Naive thymus-derived CD4-positive, alpha-beta T cell (primary cell): ENCODE measurements around the gene PPP6R3. TPM values are rescaled to one million over a fixed set of nuclear protein-coding genes. Genes with fewer than 3 reads are reported as not detected.

ENCODE experiments used
- ATAC-seq: fragments of 150-1000 bp; cut with Tn5 transposase; 2 replicates; pipeline ENCODE4 v1.10.0; 2021; ENCODE audit warnings: mild to moderate bottlenecking, moderate library complexity
- CTCF ChIA-PET: fragments of 350-600 bp; sonication (Branson Sonifier 250); formaldehyde crosslinking; loops from one replicate; lab custom pipeline; 2021; ENCODE audit warnings: antibody characterized with exemption; lab: Charles Lee
- POLR2A ChIA-PET: fragments of 350-600 bp; sonication (Branson Sonifier 250); formaldehyde crosslinking; loops from one replicate; lab custom pipeline; 2021; ENCODE audit warnings: antibody characterized with exemption, inconsistent platforms; lab: Charles Lee
- DNase-seq, 9 donors: peaks; one replicate each; pipeline versions ENCODE4 v3.0.0 to v3.0.0-alpha.2; 2020 to 2022; ENCODE audit warnings: mixed read lengths in 1 of 9
- H3K27ac ChIP-seq: one replicate; pipeline ENCODE4 v1.7.0; 2013; ENCODE audit warnings: mild to moderate bottlenecking, low read depth, low read length, moderate library complexity
- H3K27me3 ChIP-seq, 2 donors: one replicate each; pipeline ENCODE4 v1.7.0; 2013; ENCODE audit warnings: low read length in 2 of 2, mild to moderate bottlenecking in 2 of 2, moderate library complexity in 2 of 2; ENCODE audit not compliant: control insufficient read depth in 2 of 2, insufficient read depth in 2 of 2
- H3K36me3 ChIP-seq, 3 experiments: 1 replicate in 2 of 3; 2 replicates in 1 of 3; pipeline ENCODE4 v1.7.0; 2013; ENCODE audit warnings: low read length in 3 of 3, mild to moderate bottlenecking in 3 of 3, moderate library complexity in 1 of 3; ENCODE audit not compliant: insufficient read depth in 3 of 3, control insufficient read depth in 2 of 3
- H3K4me1 ChIP-seq, 2 donors: one replicate each; pipeline ENCODE4 v1.7.0; 2013; ENCODE audit warnings: low read length in 2 of 2, mild to moderate bottlenecking in 2 of 2, moderate library complexity in 1 of 2; ENCODE audit not compliant: control insufficient read depth in 2 of 2, insufficient read depth in 2 of 2
- H3K4me3 ChIP-seq: 2 replicates; pipeline ENCODE4 v1.7.0; 2013; ENCODE audit warnings: mild to moderate bottlenecking, low read length
- H3K9me3 ChIP-seq, 3 experiments: 1 replicate in 2 of 3; 2 replicates in 1 of 3; pipeline ENCODE4 v1.7.0; 2013; ENCODE audit warnings: low read length in 3 of 3; ENCODE audit not compliant: control insufficient read depth in 2 of 3
- H3K27ac Mint-ChIP-seq, 9 donors: one replicate each; pipeline ENCODE4 v1.8.0; 2020 to 2022; ENCODE audit warnings: mixed read lengths in 9 of 9, mild to moderate bottlenecking in 8 of 9, moderate library complexity in 5 of 9, inconsistent platforms in 2 of 9
- H3K27me3 Mint-ChIP-seq, 5 donors: one replicate each; pipeline ENCODE4 v1.8.0; 2021 to 2022; ENCODE audit warnings: mixed read lengths in 5 of 5, mild to moderate bottlenecking in 1 of 5
- H3K36me3 Mint-ChIP-seq, 5 donors: one replicate each; pipeline ENCODE4 v1.8.0; 2020 to 2022; ENCODE audit warnings: mixed read lengths in 5 of 5, mild to moderate bottlenecking in 3 of 5, inconsistent platforms in 1 of 5
- H3K4me1 Mint-ChIP-seq, 7 donors: one replicate each; pipeline ENCODE4 v1.8.0; 2020 to 2022; ENCODE audit warnings: mixed read lengths in 7 of 7, mild to moderate bottlenecking in 3 of 7, inconsistent platforms in 1 of 7
- H3K4me3 Mint-ChIP-seq, 10 donors: one replicate each; pipeline ENCODE4 v1.8.0; 2020 to 2022; ENCODE audit warnings: mild to moderate bottlenecking in 10 of 10, mixed read lengths in 10 of 10, moderate library complexity in 6 of 10, inconsistent platforms in 2 of 10
- H3K9me3 Mint-ChIP-seq, 11 donors: one replicate each; pipeline ENCODE4 v1.8.0; 2020 to 2022; ENCODE audit warnings: mixed read lengths in 11 of 11, mild to moderate bottlenecking in 4 of 11, inconsistent platforms in 1 of 11, moderate library complexity in 1 of 11
- intact Hi-C, 2 donors: fragments of 100-400 bp; cut with micrococcal nuclease; formaldehyde crosslinking; loops; one replicate each; pipeline ENCODE4 v1.15.1; 2023
- polyA plus RNA-seq, 2 donors: library from polyadenylated mRNA; unstranded; fragments of 300-500 nt; fragmentation: Illumina TruSeq; gene quantifications; one replicate each; pipeline ENCODE4 v1.2.3, GENCODE V29; 2021
- total RNA-seq, 6 experiments: library from RNA in 5 of 6; stranded (reverse) in 5 of 6; gene quantifications; 1 replicate in 5 of 6; 2 replicates in 1 of 6; pipeline ENCODE4 v1.2.3 and lab custom pipeline; 2021 to 2026

PPP6R3 gene
- total and polyA plus RNA-seq, 7 experiments from 2014 or later: 43.5 to 159 (median 133) TPM

DNA sequence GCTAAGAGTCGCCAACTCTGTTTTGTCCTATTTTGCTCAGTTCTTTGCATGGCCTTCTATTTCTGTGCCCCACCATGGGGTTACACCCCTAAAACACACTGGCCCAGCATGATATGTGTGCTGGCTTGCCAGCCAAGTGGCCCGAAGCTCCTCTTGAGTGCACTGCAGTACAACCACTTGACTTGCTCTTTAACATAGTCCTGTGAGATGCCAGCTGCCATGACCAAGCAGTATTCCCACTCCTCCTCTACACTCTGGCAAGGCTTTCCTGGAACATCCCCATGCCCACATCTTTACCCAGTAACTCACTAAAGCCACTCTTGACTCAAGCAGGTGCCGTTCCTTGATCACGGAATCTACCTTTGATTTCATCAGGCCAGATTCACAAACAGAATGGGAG is 120.9 kb downstream of the PPP6R3 start:
- peaks cover 19 to 61% (median 34%) of the 10 kb centered on the region in 5 donors for H3K36me3 Mint-ChIP-seq
- peaks cover 22 to 84% (median 32%) of the 10 kb centered on the region in 3 experiments for H3K36me3 ChIP-seq

DNA sequence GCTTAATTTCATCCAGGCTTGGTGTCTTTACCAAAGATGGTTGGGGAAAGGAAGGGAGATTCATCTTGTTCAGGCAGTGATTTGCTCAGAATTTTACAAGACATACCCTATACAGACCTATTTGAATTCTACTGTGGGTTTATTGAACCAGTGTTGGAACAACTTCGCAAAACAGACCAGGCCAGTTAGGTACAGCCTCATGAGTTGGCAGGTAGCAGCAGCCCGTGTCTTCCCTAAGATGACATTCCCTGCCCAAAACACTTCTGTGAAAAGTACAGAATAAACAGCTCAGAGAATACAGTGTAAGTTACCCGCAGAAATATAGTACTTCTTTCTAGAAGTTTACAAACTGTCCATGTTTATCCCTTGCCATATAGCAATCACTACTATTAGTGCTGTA is 121.3 kb downstream of the PPP6R3 start:
- Histone ChIP-seq H3K27me3 (no peaks in the 10 kb centered on the region), H3K4me3 (no peak overlapping the region), H3K36me3 (peaks cover 26 to 84% (median 32%) of the 10 kb centered on the region in 3 experiments), H3K4me1 (no peaks in the 10 kb centered on the region), H3K9me3 (no peaks in the 10 kb centered on the region), H3K27ac (no peak overlapping the region)
- Mint-ChIP-seq H3K27me3 (no peaks in the 10 kb centered on the region), H3K27ac (peak overlapping the region in 1 of 9 donors; percentile 26), H3K4me3 (no peak overlapping the region), H3K36me3 (peaks cover 16 to 61% (median 34%) of the 10 kb centered on the region in 5 donors), H3K9me3 (no peaks in the 10 kb centered on the region), H3K4me1 (peaks cover 0 to 28% (median 4%) of the 10 kb centered on the region in 7 donors)
- intact Hi-C loops: loop anchor here in 1 of 2 donors (5.0 kb wide), 1 partner anchor 1060 kb away; the partner anchor contains the start of gene CCND1
- ATAC-seq: no peak
- ChIA-PET POLR2A (no interaction called here), CTCF (no interaction called here)
- no peak for DNase-seq

More for the DNA sequence above, 120.9 kb downstream of the PPP6R3 start:
- ChIA-PET CTCF (no interaction called here), POLR2A (no interaction called here)
- H3K27me3 ChIP-seq: no peaks in the 10 kb centered on the region
- Mint-ChIP-seq H3K27me3 (no peaks in the 10 kb centered on the region), H3K4me3 (no peak overlapping the region), H3K27ac (peak overlapping the region in 1 of 9 donors; percentile 32), H3K4me1 (peaks cover 0 to 28% (median 4%) of the 10 kb centered on the region in 7 donors), H3K9me3 (no peaks in the 10 kb centered on the region)
- ATAC-seq (no peak), DNase-seq (no peak)
- no peak overlapping the region for H3K4me3 ChIP-seq
- no peaks in the 10 kb centered on the region for H3K9me3 ChIP-seq
- intact Hi-C loops: loop anchor here in 1 of 2 donors (5.0 kb wide), 1 partner anchor 1061 kb away; the partner anchor contains the start of gene CCND1
- H3K27ac ChIP-seq: no peak overlapping the region
- no peaks in the 10 kb centered on the region for H3K4me1 ChIP-seq

DNA sequence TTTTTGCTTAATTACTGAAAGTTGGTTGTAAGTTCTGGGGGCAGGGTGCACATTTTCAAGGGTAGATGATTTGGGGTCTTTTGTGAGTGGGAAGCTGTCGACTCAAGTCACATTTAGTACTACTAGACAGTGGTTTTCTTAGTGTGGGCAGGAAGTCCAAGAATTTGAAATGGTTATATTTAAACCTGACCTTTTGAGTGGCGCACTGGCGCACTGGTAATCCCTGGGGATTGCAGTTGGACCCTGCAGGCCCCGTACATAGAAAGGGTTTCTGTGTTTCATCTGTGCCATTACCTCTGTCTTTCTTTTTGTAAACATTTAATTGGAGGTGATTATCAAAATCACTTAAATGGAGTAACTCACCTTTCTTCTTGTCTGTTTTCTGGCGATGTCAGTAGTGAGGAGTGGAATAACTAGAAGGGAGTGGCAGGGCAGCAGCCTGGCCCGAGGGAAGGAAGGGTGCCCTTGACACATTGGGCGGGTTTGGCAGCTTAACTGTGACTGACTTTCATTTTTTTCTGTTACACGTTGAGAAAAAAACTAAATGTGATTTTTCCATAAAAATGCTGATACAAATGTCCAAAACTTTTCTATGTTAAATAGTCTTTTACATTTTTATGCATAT is 122.0 kb downstream of the PPP6R3 start:
- no peaks in the 10 kb centered on the region for H3K9me3 Mint-ChIP-seq
- ATAC-seq: no peak
- DNase-seq: no peak
- H3K27ac ChIP-seq: no peak overlapping the region
- peaks cover 28 to 84% (median 32%) of the 10 kb centered on the region in 3 experiments for H3K36me3 ChIP-seq
- peaks cover 15 to 59% (median 32%) of the 10 kb centered on the region in 5 donors for H3K36me3 Mint-ChIP-seq
- H3K4me1 Mint-ChIP-seq: peaks cover 0 to 28% (median 4%) of the 10 kb centered on the region in 7 donors
- no peaks in the 10 kb centered on the region for H3K4me1 ChIP-seq
- no peaks in the 10 kb centered on the region for H3K27me3 Mint-ChIP-seq
- CTCF ChIA-PET: no interaction called here
- peak overlapping the region in 3 of 9 donors; percentile 26 to 60 (median 48) for H3K27ac Mint-ChIP-seq
- POLR2A ChIA-PET: no interaction called here
- H3K4me3 ChIP-seq: no peak overlapping the region
- no peak overlapping the region for H3K4me3 Mint-ChIP-seq
- H3K27me3 ChIP-seq: no peaks in the 10 kb centered on the region
- no peaks in the 10 kb centered on the region for H3K9me3 ChIP-seq
- intact Hi-C loops: loop anchor here in 1 of 2 donors (5.0 kb wide), 1 partner anchor 1060 kb away; the partner anchor contains the start of gene CCND1

DNA sequence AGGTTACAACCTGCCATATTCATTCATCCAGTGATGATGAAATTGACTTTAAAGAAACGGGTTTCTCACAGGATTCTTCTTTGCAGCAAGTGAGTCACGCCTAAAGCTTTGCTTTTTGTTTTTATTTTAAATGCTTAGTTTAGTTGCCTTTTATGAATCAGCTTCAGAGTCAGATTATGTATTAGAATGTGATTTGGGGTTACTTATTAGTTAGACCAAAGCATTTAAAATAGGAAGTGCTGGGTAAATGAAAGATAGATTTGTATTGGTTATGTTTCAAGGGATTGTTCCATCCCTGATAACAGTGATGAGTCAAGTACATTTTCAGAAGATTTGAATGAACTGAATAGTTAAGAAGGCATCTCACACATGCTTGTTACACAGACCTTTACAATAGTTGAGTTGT is 122.5 kb downstream of the PPP6R3 start:
- Histone ChIP-seq H3K9me3 (no peaks in the 10 kb centered on the region), H3K4me1 (no peaks in the 10 kb centered on the region), H3K27me3 (no peaks in the 10 kb centered on the region), H3K36me3 (peaks cover 26 to 84% (median 27%) of the 10 kb centered on the region in 3 experiments), H3K4me3 (no peak overlapping the region), H3K27ac (no peak overlapping the region)
- ChIA-PET POLR2A (no interaction called here), CTCF (interaction anchor here (1.0 to 1.3 kb wide), 2 partner anchors 11 to 17 kb away, joined by 3 to 5 read pairs; no protein-coding TSS in a partner anchor)
- no peaks in the 10 kb centered on the region for H3K9me3 Mint-ChIP-seq
- DNase-seq (no peak), ATAC-seq (no peak)
- peak overlapping the region in 2 of 9 donors; percentile 46 to 48 for H3K27ac Mint-ChIP-seq
- intact Hi-C loops: loop anchor here in 1 of 2 donors (5.0 kb wide), 1 partner anchor 1059 kb away; the partner anchor contains the start of gene CCND1
- H3K4me1 Mint-ChIP-seq: peaks cover 0 to 28% (median 4%) of the 10 kb centered on the region in 7 donors
- no peak overlapping the region for H3K4me3 Mint-ChIP-seq
- no peaks in the 10 kb centered on the region for H3K27me3 Mint-ChIP-seq
- peaks cover 15 to 55% (median 29%) of the 10 kb centered on the region in 5 donors for H3K36me3 Mint-ChIP-seq

DNA sequence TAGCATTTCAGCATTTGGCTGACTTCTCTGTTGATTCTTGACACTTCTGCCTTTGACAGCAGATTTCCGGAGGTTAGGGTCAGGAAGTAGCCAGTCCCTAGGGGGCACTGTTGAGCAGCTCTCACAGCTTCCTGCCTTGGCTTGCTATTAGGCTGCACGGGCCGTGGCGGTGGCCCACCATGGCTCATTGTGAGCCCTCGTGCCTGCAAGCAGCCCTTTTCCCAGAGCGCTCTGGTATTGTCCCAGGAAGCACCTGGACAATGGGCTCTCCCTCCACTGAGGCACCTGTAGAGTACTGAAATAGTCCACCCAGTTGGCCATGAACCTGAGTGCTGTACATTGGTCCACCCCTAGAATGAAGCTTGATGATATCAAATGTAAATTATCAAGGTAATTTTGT is 123.5 kb downstream of the PPP6R3 start:
- CTCF ChIA-PET: interaction anchor here (0.6 to 1.3 kb wide), 7 partner anchors 12 to 261 kb away, joined by 3 to 5 read pairs (median 3); no protein-coding TSS in a partner anchor
- Histone ChIP-seq H3K4me3 (no peak overlapping the region), H3K27ac (no peak overlapping the region)

DNA sequence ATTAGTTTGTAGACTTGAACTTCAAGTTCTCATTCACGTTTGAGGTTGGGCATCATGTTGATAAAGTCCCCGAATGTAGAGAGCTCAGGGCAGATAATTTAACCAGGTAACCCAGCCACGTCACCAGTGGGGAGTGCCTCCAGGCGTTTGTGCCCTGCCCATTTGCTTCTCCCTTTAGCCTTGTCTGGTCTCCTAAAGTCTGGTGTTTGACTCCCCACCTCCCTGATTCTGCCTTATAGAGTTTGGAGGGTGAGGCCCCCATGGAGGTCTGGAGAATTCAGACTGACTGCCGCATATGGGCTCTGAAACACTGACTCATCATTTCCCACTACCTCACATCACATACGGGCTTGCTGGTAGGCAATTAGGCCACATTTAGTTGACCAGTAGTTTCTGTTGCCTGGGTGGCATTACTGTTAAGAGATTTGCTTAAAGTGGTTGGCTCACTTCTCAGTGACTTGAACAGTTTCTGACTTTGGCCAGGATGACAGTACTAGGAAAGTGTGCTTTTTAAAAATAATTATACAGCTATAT is 124.5 kb downstream of the PPP6R3 start:
- intact Hi-C loops: loop anchor here in 1 of 2 donors (1.0 to 5.0 kb wide), 2 partner anchors 259 to 1057 kb away; partner anchors contain the start of gene CCND1
- Histone ChIP-seq H3K27ac (no peak overlapping the region), H3K4me1 (no peaks in the 10 kb centered on the region), H3K36me3 (peaks cover 20 to 80% (median 30%) of the 10 kb centered on the region in 3 experiments), H3K27me3 (no peaks in the 10 kb centered on the region), H3K4me3 (no peak overlapping the region), H3K9me3 (no peaks in the 10 kb centered on the region)
- Mint-ChIP-seq H3K4me1 (peaks cover 0 to 24% (median 4%) of the 10 kb centered on the region in 7 donors), H3K9me3 (no peaks in the 10 kb centered on the region), H3K27ac (peak overlapping the region in 1 of 9 donors; percentile 32), H3K27me3 (no peaks in the 10 kb centered on the region), H3K36me3 (peaks cover 4 to 44% (median 23%) of the 10 kb centered on the region in 5 donors), H3K4me3 (no peak overlapping the region)
- DNase-seq: no peak
- POLR2A ChIA-PET: no interaction called here
- no peak for ATAC-seq
- CTCF ChIA-PET: interaction anchor here (0.7 to 1.1 kb wide), 3 partner anchors 11 to 723 kb away, joined by 3 to 4 read pairs (median 3); no protein-coding TSS in a partner anchor

More for the DNA sequence above, 123.5 kb downstream of the PPP6R3 start:
- Histone ChIP-seq H3K27me3 (no peaks in the 10 kb centered on the region), H3K36me3 (peaks cover 20 to 80% (median 24%) of the 10 kb centered on the region in 3 experiments), H3K9me3 (no peaks in the 10 kb centered on the region), H3K4me1 (no peaks in the 10 kb centered on the region)
- intact Hi-C loops: loop anchor here in 1 of 2 donors (1.0 to 5.0 kb wide), 2 partner anchors 260 to 1058 kb away; partner anchors contain the start of gene CCND1
- Mint-ChIP-seq H3K27ac (peak overlapping the region in 3 of 9 donors; percentile 18 to 63 (median 55)), H3K4me1 (peaks cover 0 to 26% (median 4%) of the 10 kb centered on the region in 7 donors), H3K27me3 (no peaks in the 10 kb centered on the region), H3K9me3 (no peaks in the 10 kb centered on the region), H3K4me3 (no peak overlapping the region), H3K36me3 (peaks cover 9 to 47% (median 27%) of the 10 kb centered on the region in 5 donors)
- ATAC-seq (peak; percentile 83), DNase-seq (peak; percentile 13 to 52 (median 45))
- POLR2A ChIA-PET: no interaction called here
